PC-3 (cell line): ENCODE data around the gene MYO16. TPM values are rescaled to one million over a fixed set of nuclear protein-coding genes. Genes with fewer than 3 reads are reported as not detected.

Experiments
- ATAC-seq: fragments of 200-7000 bp; cut with Tn5 transposase; 2 replicates; pipeline ENCODE4 v1.9.1; 2020; ENCODE audit warnings: mild to moderate bottlenecking, moderate library complexity
- BruUV-seq: library from RNA; stranded (reverse); fragments of 400-500 nt; replicated peaks from 2 replicates; lab custom pipeline; 2021; lab: Mats Ljungman, UMichigan
- CTCF ChIA-PET: fragments of 300-600 bp; sonication (Branson Sonifier 250); formaldehyde crosslinking; loops from one replicate; lab custom pipeline; 2022; ENCODE audit warnings: antibody characterized with exemption; lab: Charles Lee
- POLR2A ChIA-PET: fragments of 300-600 bp; sonication (Branson Sonifier 250); formaldehyde crosslinking; loops from one replicate; lab custom pipeline; 2022; ENCODE audit warnings: antibody characterized with exemption; ENCODE audit not compliant: unreplicated experiment; lab: Charles Lee
- DNase-seq: peaks from one replicate; pipeline ENCODE4 v3.0.0-alpha.2; 2015
- H2AFZ ChIP-seq: fragments of 300-600 bp; sonication (generic); 2 replicates; pipeline ENCODE4 v1.6.0; 2016; ENCODE audit warnings: antibody characterized with exemption, low read length
- H3F3A ChIP-seq: fragments of 300-600 bp; sonication (generic); one replicate; pipeline ENCODE4 v1.6.0; 2017; ENCODE audit warnings: antibody characterized with exemption, low read length, control low read depth, mild to moderate bottlenecking; ENCODE audit not compliant: unreplicated experiment
- H3K27ac ChIP-seq: fragments of 300-600 bp; sonication (generic); 2 replicates; pipeline ENCODE4 v1.5.1; 2016; ENCODE audit warnings: mild to moderate bottlenecking, low read length
- H3K27me3 ChIP-seq: fragments of 300-600 bp; sonication (generic); 2 replicates; pipeline ENCODE4 v1.6.1; 2016; ENCODE audit warnings: low read length, mixed read lengths
- H3K36me3 ChIP-seq: fragments of 300-600 bp; sonication (generic); 2 replicates; pipeline ENCODE4 v1.6.1; 2016; ENCODE audit warnings: low read depth, mixed run types, low read length, mixed read lengths
- H3K4me1 ChIP-seq: fragments of 300-600 bp; sonication (generic); 2 replicates; pipeline ENCODE4 v1.5.1; 2016; ENCODE audit warnings: low read length; ENCODE audit not compliant: insufficient read depth
- H3K4me2 ChIP-seq: fragments of 300-600 bp; sonication (generic); 2 replicates; pipeline ENCODE4 v1.6.0; 2016; ENCODE audit warnings: low read length
- H3K4me3 ChIP-seq: fragments of 300-600 bp; sonication (generic); 2 replicates; pipeline ENCODE4 v1.5.1; 2016; ENCODE audit warnings: mild to moderate bottlenecking, low read length, mixed read lengths
- H3K79me2 ChIP-seq: fragments of 300-600 bp; sonication (generic); 2 replicates; pipeline ENCODE4 v1.6.1; 2017; ENCODE audit warnings: low read length, mixed read lengths
- H3K9ac ChIP-seq: fragments of 300-600 bp; sonication (generic); 2 replicates; pipeline ENCODE4 v1.6.0; 2016; ENCODE audit warnings: mild to moderate bottlenecking, low read length
- H3K9me2 ChIP-seq: fragments of 300-600 bp; sonication (generic); replicated peaks from 2 replicates; pipeline ENCODE4 v1.6.1; 2016; ENCODE audit warnings: mixed run types, low read length, mixed read lengths
- H3K9me3 ChIP-seq: fragments of 300-600 bp; sonication (generic); 2 replicates; pipeline ENCODE4 v1.6.1; 2016; ENCODE audit warnings: low read length, mixed read lengths
- H4K20me1 ChIP-seq: fragments of 300-600 bp; sonication (generic); 2 replicates; pipeline ENCODE4 v1.6.1; 2016; ENCODE audit warnings: low read length, mixed read lengths
- CTCF ChIP-seq: fragments of 300-600 bp; sonication (generic); conservative IDR thresholded peaks from 2 replicates; pipeline ENCODE4 v1.5.1; 2017; ENCODE audit warnings: antibody characterized with exemption, low read depth, mild to moderate bottlenecking, low read length
- EZH2 ChIP-seq: fragments of 300-600 bp; sonication (generic); IDR thresholded peaks from one replicate; pipeline ENCODE4 v1.6.1; 2017; ENCODE audit warnings: antibody characterized with exemption, mild to moderate bottlenecking, low read length; ENCODE audit not compliant: unreplicated experiment
- EZH2phosphoT487 ChIP-seq: fragments of 300-600 bp; sonication (generic); IDR thresholded peaks from 2 replicates; pipeline ENCODE4 v1.6.1; 2018; ENCODE audit warnings: mild to moderate bottlenecking, antibody characterized with exemption, low read length, borderline replicate concordance
- intact Hi-C: fragments of 100-400 bp; cut with micrococcal nuclease; formaldehyde crosslinking; loops from 2 replicates; pipeline ENCODE4 v1.9.0; 2023
- total RNA-seq: library from RNA; depleted of rRNA; stranded (reverse); fragments of >200 nt; gene quantifications from 2 replicates; pipeline ENCODE4 v1.2.3, GENCODE V29; 2014

The MYO16 gene
- total RNA-seq, 1 experiment from 2014 or later = not detected

GRCh38 chr13:109114162-109114561 is 484.8 kb downstream of the MYO16 start:
- H3K9me3 ChIP-seq = no peaks in the 10 kb centered on the region
- no peak overlapping the region for H3K27ac ChIP-seq
- H4K20me1 ChIP-seq = no peaks in the 10 kb centered on the region
- no peak overlapping the region for H3K9ac ChIP-seq
- H3K4me1 ChIP-seq = no peaks in the 10 kb centered on the region
- no TSS peak for BruUV-seq
- H3K27me3 ChIP-seq = no peaks in the 10 kb centered on the region; the same call in 1 of the 2 replicates
- no peak overlapping the region for H3K4me3 ChIP-seq
- intact Hi-C loops = no loop called here
- no peak for DNase-seq
- H2AFZ ChIP-seq = no peak overlapping the region
- POLR2A ChIA-PET = no interaction called here
- H3F3A ChIP-seq = no peaks in the 10 kb centered on the region
- no peak for ATAC-seq
- no peaks in the 10 kb centered on the region for H3K36me3 ChIP-seq
- H3K4me2 ChIP-seq = no peak overlapping the region
- no peaks in the 10 kb centered on the region for H3K79me2 ChIP-seq
- TF ChIP-seq EZH2 (no peak), CTCF (no peak), EZH2phosphoT487 (no peak)
- CTCF ChIA-PET = no interaction called here
- H3K9me2 ChIP-seq = no peaks in the 10 kb centered on the region

GRCh38 chr13:109114991-109115390 is 485.6 kb downstream of the MYO16 start:
- BruUV-seq = no TSS peak
- ATAC-seq (no peak), DNase-seq (no peak)
- POLR2A ChIA-PET = no interaction called here
- TF ChIP-seq EZH2phosphoT487 = no peak
- TF ChIP-seq CTCF = no peak
- no peak for TF ChIP-seq EZH2
- Histone ChIP-seq H3K9me3 (no peaks in the 10 kb centered on the region), H3K4me1 (no peaks in the 10 kb centered on the region), H2AFZ (no peak overlapping the region), H3K9ac (no peak overlapping the region), H3K9me2 (no peaks in the 10 kb centered on the region), H3K79me2 (no peaks in the 10 kb centered on the region), H3K27me3 (no peaks in the 10 kb centered on the region; the same call in 1 of the 2 replicates), H3F3A (no peaks in the 10 kb centered on the region), H4K20me1 (no peaks in the 10 kb centered on the region), H3K4me2 (no peak overlapping the region), H3K36me3 (no peaks in the 10 kb centered on the region), H3K27ac (no peak overlapping the region), H3K4me3 (no peak overlapping the region)
- intact Hi-C loops = no loop called here
- CTCF ChIA-PET = no interaction called here

GRCh38 chr13:109118521-109118920 is 489.1 kb downstream of the MYO16 start:
- BruUV-seq = no TSS peak
- H3K27ac ChIP-seq = no peak overlapping the region
- no peak overlapping the region for H3K9ac ChIP-seq
- H3K4me3 ChIP-seq = no peak overlapping the region
- CTCF ChIA-PET = no interaction called here
- no peak for DNase-seq
- H3K9me2 ChIP-seq = no peaks in the 10 kb centered on the region
- TF ChIP-seq EZH2 (no peak), CTCF (no peak), EZH2phosphoT487 (no peak)
- ATAC-seq = no peak
- no peaks in the 10 kb centered on the region for H3K36me3 ChIP-seq
- H3K79me2 ChIP-seq = no peaks in the 10 kb centered on the region
- no peak overlapping the region for H2AFZ ChIP-seq
- H4K20me1 ChIP-seq = no peaks in the 10 kb centered on the region
- H3K27me3 ChIP-seq = no peaks in the 10 kb centered on the region; the same call in 1 of the 2 replicates
- POLR2A ChIA-PET = no interaction called here
- H3K4me1 ChIP-seq = no peaks in the 10 kb centered on the region
- H3F3A ChIP-seq = no peaks in the 10 kb centered on the region
- no peaks in the 10 kb centered on the region for H3K9me3 ChIP-seq
- no peak overlapping the region for H3K4me2 ChIP-seq
- intact Hi-C loops = no loop called here
